ENCODE data around the gene RGMB.

GRCh38 chr5:98765815-98766214 is 7.6 kb upstream of the RGMB start:
- TF ChIP-seq, protein P1, sequence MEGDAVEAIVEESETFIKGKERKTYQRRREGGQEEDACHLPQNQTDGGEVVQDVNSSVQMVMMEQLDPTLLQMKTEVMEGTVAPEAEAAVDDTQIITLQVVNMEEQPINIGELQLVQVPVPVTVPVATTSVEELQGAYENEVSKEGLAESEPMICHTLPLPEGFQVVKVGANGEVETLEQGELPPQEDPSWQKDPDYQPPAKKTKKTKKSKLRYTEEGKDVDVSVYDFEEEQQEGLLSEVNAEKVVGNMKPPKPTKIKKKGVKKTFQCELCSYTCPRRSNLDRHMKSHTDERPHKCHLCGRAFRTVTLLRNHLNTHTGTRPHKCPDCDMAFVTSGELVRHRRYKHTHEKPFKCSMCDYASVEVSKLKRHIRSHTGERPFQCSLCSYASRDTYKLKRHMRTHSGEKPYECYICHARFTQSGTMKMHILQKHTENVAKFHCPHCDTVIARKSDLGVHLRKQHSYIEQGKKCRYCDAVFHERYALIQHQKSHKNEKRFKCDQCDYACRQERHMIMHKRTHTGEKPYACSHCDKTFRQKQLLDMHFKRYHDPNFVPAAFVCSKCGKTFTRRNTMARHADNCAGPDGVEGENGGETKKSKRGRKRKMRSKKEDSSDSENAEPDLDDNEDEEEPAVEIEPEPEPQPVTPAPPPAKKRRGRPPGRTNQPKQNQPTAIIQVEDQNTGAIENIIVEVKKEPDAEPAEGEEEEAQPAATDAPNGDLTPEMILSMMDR (IDR thresholded peaks at IDR 0.05) = no peak
- TF ChIP-seq POLR2A (IDR thresholded peaks at IDR 0.05) = no peak
